Cardiac fibroblast (primary cell): ENCODE data around the gene ATP10B.

Experiments
- DNase-seq, 2 donors: peaks; one replicate each; pipeline versions ENCODE4 v3.0.0 to v3.0.0-alpha.2; 2010; ENCODE audit warnings: low read depth in 2 of 2
- H3K4me3 ChIP-seq, 2 donors: replicated peaks in 1 of 2; 1 replicate in 1 of 2; 2 replicates in 1 of 2; pipeline ENCODE4 v1.5.1; 2011; ENCODE audit warnings: low read depth in 2 of 2, low read length in 2 of 2, mild to moderate bottlenecking in 2 of 2, moderate library complexity in 1 of 2
- TF ChIP-seq, protein P1 (sequence below): IDR thresholded peaks from one replicate; pipeline ENCODE4 v1.5.1; 2011; ENCODE audit warnings: low read depth, mild to moderate bottlenecking, low read length, inconsistent platforms

The ATP10B gene

DNA sequence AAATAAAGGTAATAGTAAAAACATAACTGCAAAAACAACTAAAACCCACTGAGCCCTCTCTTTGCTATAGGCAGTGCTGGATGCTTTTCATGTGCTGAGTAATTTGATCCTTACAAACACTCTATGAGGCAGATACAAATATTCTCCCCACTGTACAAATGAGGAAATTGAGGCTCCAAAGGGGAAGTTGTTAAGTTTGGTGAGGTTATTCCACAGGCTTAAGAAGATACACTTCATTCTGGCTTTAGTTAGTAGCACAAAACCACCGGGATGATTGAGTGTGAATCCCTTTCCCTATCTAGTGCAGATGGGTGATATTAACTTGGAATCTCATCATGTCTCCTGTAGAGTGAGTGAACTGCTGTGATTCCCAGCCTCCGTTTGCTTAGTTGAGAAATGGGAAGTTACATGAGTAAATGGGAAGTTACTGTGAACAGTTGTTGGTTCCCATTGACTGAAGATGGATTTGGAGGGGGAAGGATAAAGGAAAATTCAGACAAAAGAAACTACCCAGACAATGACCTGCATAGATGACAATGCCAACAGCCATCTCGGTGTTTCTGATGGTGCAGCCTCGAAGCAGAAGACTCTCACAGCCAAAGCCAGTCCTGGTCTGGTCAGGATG, 208.3 kb downstream of the ATP10B start:
- no peak overlapping the region for H3K4me3 ChIP-seq
- TF ChIP-seq, protein P1, sequence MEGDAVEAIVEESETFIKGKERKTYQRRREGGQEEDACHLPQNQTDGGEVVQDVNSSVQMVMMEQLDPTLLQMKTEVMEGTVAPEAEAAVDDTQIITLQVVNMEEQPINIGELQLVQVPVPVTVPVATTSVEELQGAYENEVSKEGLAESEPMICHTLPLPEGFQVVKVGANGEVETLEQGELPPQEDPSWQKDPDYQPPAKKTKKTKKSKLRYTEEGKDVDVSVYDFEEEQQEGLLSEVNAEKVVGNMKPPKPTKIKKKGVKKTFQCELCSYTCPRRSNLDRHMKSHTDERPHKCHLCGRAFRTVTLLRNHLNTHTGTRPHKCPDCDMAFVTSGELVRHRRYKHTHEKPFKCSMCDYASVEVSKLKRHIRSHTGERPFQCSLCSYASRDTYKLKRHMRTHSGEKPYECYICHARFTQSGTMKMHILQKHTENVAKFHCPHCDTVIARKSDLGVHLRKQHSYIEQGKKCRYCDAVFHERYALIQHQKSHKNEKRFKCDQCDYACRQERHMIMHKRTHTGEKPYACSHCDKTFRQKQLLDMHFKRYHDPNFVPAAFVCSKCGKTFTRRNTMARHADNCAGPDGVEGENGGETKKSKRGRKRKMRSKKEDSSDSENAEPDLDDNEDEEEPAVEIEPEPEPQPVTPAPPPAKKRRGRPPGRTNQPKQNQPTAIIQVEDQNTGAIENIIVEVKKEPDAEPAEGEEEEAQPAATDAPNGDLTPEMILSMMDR, result no peak
- DNase-seq, result no peak

DNA sequence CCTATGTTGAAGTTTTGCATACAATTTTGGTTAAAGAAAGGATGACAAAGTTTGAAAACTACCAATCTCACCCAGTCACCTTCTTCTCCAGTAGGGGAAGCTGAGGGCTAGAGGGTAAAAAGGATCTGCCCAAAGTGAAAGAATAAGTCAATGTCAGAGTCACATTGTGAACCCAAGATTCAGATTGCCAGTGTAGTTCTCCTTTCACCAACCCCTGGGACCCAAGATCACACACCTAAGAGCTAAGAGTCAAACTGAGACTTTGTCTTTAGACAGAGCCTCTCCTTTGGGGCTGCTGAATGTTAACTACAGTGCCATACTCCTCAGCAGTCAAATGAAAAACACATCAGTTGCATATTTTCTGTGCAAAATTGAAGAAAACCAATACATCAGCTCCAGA, 210.6 kb downstream of the ATP10B start:
- H3K4me3 ChIP-seq, result no peak overlapping the region
- TF ChIP-seq, protein P1, result no peak
- no peak for DNase-seq

DNA sequence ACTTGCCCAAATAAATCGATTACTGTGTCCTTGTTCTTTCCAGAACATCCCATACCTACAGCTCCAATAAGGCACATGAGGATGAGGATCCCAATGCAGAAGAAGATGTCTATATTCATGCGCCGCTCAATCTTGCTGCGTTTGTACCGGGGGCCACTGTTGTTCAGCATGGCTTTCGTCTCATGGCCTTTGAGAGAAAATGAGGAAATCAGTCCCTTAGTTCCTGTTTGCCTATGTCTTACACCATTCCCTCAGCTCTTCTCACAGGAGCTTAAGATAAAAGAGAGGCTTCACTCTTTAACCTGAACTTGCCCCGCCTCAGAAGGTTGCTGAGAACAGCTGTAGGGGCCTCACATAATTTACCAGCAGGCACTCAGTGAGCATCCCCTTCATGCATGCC, 211.6 kb downstream of the ATP10B start:
- TF ChIP-seq, protein P1, result no peak

DNA sequence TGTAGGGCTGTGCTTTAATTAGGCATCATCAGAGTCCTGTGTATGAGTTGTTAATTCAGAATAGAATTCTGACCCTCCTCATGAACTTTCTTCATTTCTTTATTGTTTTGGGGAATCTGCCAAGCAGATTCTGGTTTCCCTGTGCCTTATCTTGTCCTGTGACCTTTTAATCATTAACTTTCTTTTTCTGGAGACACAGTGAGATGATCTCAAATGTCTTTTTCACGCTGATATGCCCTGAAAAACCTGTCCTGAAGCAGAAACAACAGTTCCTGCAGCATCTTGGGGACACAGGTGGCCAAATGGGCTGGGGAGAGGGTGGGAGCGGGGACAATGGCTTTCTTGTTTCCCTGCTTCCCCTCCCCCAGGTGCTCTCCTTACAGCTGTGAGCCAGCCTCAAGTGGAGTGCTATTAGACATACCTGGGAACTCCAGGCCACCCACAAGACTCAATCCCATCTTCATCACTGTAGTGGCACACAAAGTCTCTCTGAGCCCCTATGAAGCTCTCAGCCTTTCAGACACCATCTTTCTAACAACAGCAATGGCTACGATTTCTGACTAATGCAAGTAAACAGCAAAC, 213.8 kb downstream of the ATP10B start:
- DNase-seq, result no peak
- TF ChIP-seq, protein P1, result no peak
- no peak overlapping the region for H3K4me3 ChIP-seq

More for the DNA sequence above, 211.6 kb downstream of the ATP10B start:
- DNase-seq, result no peak
- no peak overlapping the region for H3K4me3 ChIP-seq

DNA sequence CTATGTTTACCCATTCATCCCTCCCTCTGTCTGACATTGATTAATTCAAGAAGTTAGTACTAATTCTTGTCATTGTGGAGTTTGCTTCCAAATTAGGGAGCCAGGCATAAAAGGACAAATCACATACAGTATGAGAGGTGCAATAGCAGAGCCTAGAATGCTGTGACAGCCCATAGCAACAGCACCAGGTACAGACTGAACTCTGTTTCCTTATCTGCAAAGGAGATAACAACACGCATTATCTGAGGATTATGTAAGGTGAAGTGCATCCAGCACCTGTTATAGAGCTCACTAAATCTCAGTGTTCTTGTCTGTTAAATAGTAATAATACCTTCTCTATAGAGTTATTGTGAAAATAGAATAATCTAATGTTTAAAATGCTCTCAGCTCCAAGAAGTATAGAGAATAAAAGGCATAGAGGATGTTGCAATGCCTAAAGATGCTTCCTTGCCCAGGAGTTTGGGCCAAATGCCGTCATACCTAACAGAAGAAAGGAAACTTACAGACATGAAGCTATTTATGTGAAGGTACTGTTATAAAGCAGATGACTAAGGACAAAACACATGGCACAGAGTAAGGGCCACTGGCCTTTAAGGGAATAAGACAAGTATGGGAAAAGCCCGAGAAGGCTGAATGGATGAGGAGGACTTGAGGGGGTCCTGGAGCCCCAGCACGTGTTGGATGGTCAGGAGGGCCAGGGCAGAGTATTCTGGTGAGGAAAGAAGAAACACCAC, 214.5 kb downstream of the ATP10B start:
- no peak for DNase-seq
- H3K4me3 ChIP-seq, result no peak overlapping the region
- TF ChIP-seq, protein P1, result no peak

DNA sequence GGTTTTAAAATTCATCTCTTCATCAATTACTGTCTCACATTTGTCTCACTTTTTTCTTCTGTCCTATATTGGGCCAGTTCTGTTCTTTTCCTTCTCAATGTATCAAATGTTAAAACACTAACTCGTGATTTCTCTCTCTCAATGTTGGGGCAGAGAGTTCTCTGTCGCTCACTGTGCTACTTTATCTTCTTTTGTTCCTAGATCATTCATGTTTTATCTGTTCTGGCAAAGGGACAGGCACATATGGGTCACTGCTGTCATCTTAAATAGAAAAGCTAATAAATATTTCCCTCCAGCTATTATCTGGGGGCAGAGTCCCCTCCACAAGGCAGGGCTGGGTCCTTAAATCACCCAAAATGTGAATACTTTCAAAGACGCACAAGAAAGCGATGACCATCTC, 216.3 kb downstream of the ATP10B start:
- H3K4me3 ChIP-seq, result no peak overlapping the region
- TF ChIP-seq, protein P1, result no peak
- no peak for DNase-seq
